Psoas muscle (tissue), 8 donors: ENCODE results near the gene CCL14. TPM values are rescaled to one million over a fixed set of nuclear protein-coding genes. Genes with fewer than 3 reads are reported as not detected.

Experiments used
- ATAC-seq, 4 donors: fragments of 200-7000 bp; cut with Tn5 transposase; one replicate each; pipeline ENCODE4 v1.9.1; 2020; ENCODE audit warnings: moderate library complexity in 3 of 4, mild to moderate bottlenecking in 2 of 4
- DNase-seq, 2 donors: peaks; one replicate each; pipeline ENCODE4 v3.0.0-alpha.2; 2020
- H3K27ac ChIP-seq: fragments of 200-600 bp; one replicate; pipeline ENCODE4 v1.8.0; 2022
- H3K27me3 ChIP-seq, 3 donors: fragments of 200-600 bp in 1 of 3; one replicate each; pipeline versions ENCODE4 v1.6.1 to v1.8.0; 2013 to 2022; ENCODE audit warnings: low read length in 2 of 3, mild to moderate bottlenecking in 2 of 3, moderate library complexity in 1 of 3; ENCODE audit not compliant: insufficient read depth in 3 of 3
- H3K36me3 ChIP-seq, 2 donors: fragments of 200-600 bp in 1 of 2; one replicate each; pipeline versions ENCODE4 v1.6.1 to v1.8.0; 2013 to 2022; ENCODE audit warnings: low read depth in 1 of 2, mild to moderate bottlenecking in 1 of 2, moderate library complexity in 1 of 2; ENCODE audit not compliant: insufficient read depth in 1 of 2
- H3K4me1 ChIP-seq: fragments of 200-600 bp; one replicate; pipeline ENCODE4 v1.8.0; 2022
- H3K4me3 ChIP-seq: fragments of 200-600 bp; one replicate; pipeline ENCODE4 v1.8.0; 2022; ENCODE audit warnings: mild to moderate bottlenecking
- H3K9me3 ChIP-seq: fragments of 200-600 bp; one replicate; pipeline ENCODE4 v1.8.0; 2022
- CTCF ChIP-seq: fragments of 200-600 bp; IDR thresholded peaks from one replicate; pipeline ENCODE4 v1.8.0; 2022; ENCODE audit warnings: antibody characterized with exemption
- WGBS, 3 donors: extraction: QIAGEN DNeasy Blood & Tissue Kit; methylation state at CpG; one replicate each; pipeline versions ENCODE4 v1.1.6 to v1.1.7; 2013; 5-methylcytosine and 5-hydroxymethylcytosine counted together
- intact Hi-C, 2 donors: fragments of 100-400 bp; cut with DNase I; formaldehyde crosslinking; loops; one replicate each; pipeline versions ENCODE4 v1.11.0 to v1.14.2; 2022
- polyA plus RNA-seq, 3 donors: library from polyadenylated mRNA; stranded (reverse); fragments of 200-250 nt; gene quantifications; one replicate each; pipeline ENCODE4 v1.2.3, GENCODE V29; 2013
- total RNA-seq, 4 donors: library from RNA; stranded (reverse); fragmentation: NEBNext Ultra II Directional in 2 of 4; extraction: Animal tissue kit (Norgen Biotek cat#: 25700) in 2 of 4; gene quantifications; one replicate each; pipeline versions ENCODE4 v1.2.1 to v1.2.4, GENCODE V29; 2021 to 2023
- donor health status: healthy with polysubstance abuse.
- donor health status: DM: no; HTN: no; CAD: no; lungs with moderate emphysema.
- donor health status: Bipolar disorder and iron deficiency.
- donor health status: healthy.
- donor health status: DM: yes; HTN: yes; CAD: no.
- donor health status: DM: no; HTN: no; CAD: no.
- donor health status: DM: no; HTN: no; CAD: no.
- donor health status: DM: yes; HTN: yes; CAD: no.

CCL14 gene
- total and polyA plus RNA-seq, 7 donors: 4.2 to 42.2 (median 12.7) TPM

GRCh38 chr17:36001862-36002603 is 15.5 kb upstream of the CCL14 start:
- no peaks in the 10 kb centered on the region for H3K9me3 ChIP-seq
- no peak overlapping the region for H3K27ac ChIP-seq
- H3K4me1 ChIP-seq: no peaks in the 10 kb centered on the region
- TF ChIP-seq CTCF: no peak
- intact Hi-C loops: no loop called here
- H3K4me3 ChIP-seq: no peak overlapping the region
- 58 to 71% (median 61%) methylated on average over 6 of the region's 6 CpGs for WGBS, 3 donors
- H3K36me3 ChIP-seq: no peaks in the 10 kb centered on the region
- DNase-seq (no peak), ATAC-seq (no peak)
- H3K27me3 ChIP-seq: no peaks in the 10 kb centered on the region

GRCh38 chr17:36001110-36001771 is 14.7 kb upstream of the CCL14 start, which contains the start of gene CCL15:
CCL15 (minus strand) TSS chr17:36001553; CDS start chr17:36001492, 61 bp downstream.
- no peak for TF ChIP-seq CTCF
- no peaks in the 10 kb centered on the region for H3K27me3 ChIP-seq
- no peak for DNase-seq
- H3K4me3 ChIP-seq: no peak within 1 kb of the TSS
- H3K27ac ChIP-seq: no peak within 1 kb of the TSS
- intact Hi-C loops: no loop called here
- no peaks in the 10 kb centered on the region for H3K4me1 ChIP-seq
- ATAC-seq: no peak
- 65 to 71% (median 68%) methylated on average over 6 of the region's 6 CpGs for WGBS, 3 donors
- no peaks in the 10 kb centered on the region for H3K36me3 ChIP-seq
- H3K9me3 ChIP-seq: no peaks in the 10 kb centered on the region

DNA sequence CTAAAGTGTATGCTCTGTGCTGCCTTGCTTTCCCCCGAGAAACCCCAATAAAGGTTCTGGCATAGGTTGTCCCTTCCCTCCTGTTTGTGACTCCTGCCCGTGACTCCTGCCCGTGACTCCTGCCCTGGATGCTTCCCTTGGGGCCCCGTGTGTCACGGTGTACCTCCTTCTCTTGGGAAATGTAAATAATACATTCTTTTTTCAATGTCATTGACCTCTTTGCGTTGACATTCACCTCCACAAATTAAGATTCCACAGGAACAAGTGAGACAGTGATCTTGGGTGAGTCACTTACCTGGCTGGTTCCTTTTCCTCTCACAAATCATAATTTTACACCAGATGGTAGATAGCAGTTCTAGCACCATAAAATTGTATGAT is 14.2 kb upstream of the CCL14 start:
- no peak for ATAC-seq
- intact Hi-C loops: no loop called here

GRCh38 chr17:35998756-35999155 is 12.2 kb upstream of the CCL14 start:
- intact Hi-C loops: no loop called here
- ATAC-seq: no peak
- no peak for DNase-seq
- WGBS, 3 donors: 59 to 74% (median 63%) methylated on average over 1 of the region's 1 CpG
- Histone ChIP-seq H3K27me3 (no peaks in the 10 kb centered on the region), H3K9me3 (no peaks in the 10 kb centered on the region), H3K36me3 (no peaks in the 10 kb centered on the region), H3K27ac (no peak overlapping the region), H3K4me1 (no peaks in the 10 kb centered on the region), H3K4me3 (no peak overlapping the region)
- no peak for TF ChIP-seq CTCF

More for the DNA sequence above, 14.2 kb upstream of the CCL14 start:
- H3K36me3 ChIP-seq: no peaks in the 10 kb centered on the region
- no peaks in the 10 kb centered on the region for H3K9me3 ChIP-seq
- 51 to 60% (median 55%) methylated on average over 6 of the region's 6 CpGs for WGBS, 3 donors
- H3K4me1 ChIP-seq: no peaks in the 10 kb centered on the region
- H3K27ac ChIP-seq: no peak overlapping the region
- H3K27me3 ChIP-seq: no peaks in the 10 kb centered on the region
- no peak for DNase-seq
- no peak overlapping the region for H3K4me3 ChIP-seq
- no peak for TF ChIP-seq CTCF
